Liver (tissue), 9 donors: ENCODE measurements around the gene PDE4B. TPM values are rescaled to one million over a fixed set of nuclear protein-coding genes. Genes with fewer than 3 reads are reported as not detected.
"Not testable (repeated sequence)": the region's sequence is repeated elsewhere in the genome, so short reads cannot be mapped to it uniquely, and the experiment has no call there.

ENCODE experiments used
- DNase-seq: peaks from one replicate; pipeline ENCODE4 v3.0.0-alpha.2; 2017; ENCODE audit warnings: low spot score
- H3K27ac ChIP-seq, 2 donors: one replicate each; pipeline ENCODE4 v1.7.0; 2013; ENCODE audit warnings: inconsistent platforms in 2 of 2, low read length in 2 of 2, control low read depth in 1 of 2, low read depth in 1 of 2, mild to moderate bottlenecking in 1 of 2
- H3K27me3 ChIP-seq, 4 donors: one replicate each; pipeline versions ENCODE4 v1.6.1 to v1.7.0; 2013; ENCODE audit warnings: low read length in 3 of 4, inconsistent platforms in 1 of 4, mild to moderate bottlenecking in 1 of 4, moderate library complexity in 1 of 4; ENCODE audit not compliant: control insufficient read depth in 4 of 4, insufficient read depth in 4 of 4
- H3K36me3 ChIP-seq, 4 donors: one replicate each; pipeline versions ENCODE4 v1.6.1 to v1.7.0; 2013; ENCODE audit warnings: low read length in 3 of 4, mild to moderate bottlenecking in 3 of 4, low read depth in 1 of 4, moderate library complexity in 1 of 4; ENCODE audit not compliant: control insufficient read depth in 4 of 4, insufficient read depth in 3 of 4
- H3K4me1 ChIP-seq, 4 donors: one replicate each; pipeline versions ENCODE4 v1.6.1 to v1.7.0; 2013; ENCODE audit warnings: low read length in 3 of 4, mild to moderate bottlenecking in 3 of 4, moderate library complexity in 1 of 4; ENCODE audit not compliant: control insufficient read depth in 4 of 4, insufficient read depth in 4 of 4
- H3K4me3 ChIP-seq, 3 donors: one replicate each; pipeline versions ENCODE4 v1.6.1 to v1.7.0; 2013; ENCODE audit warnings: low read length in 3 of 3, control low read depth in 1 of 3, low read depth in 1 of 3, mild to moderate bottlenecking in 1 of 3
- H3K9ac ChIP-seq, 2 donors: one replicate each; pipeline ENCODE4 v1.7.0; 2013; ENCODE audit warnings: low read length in 2 of 2, mild to moderate bottlenecking in 2 of 2, moderate library complexity in 2 of 2, control low read depth in 1 of 2, low read depth in 1 of 2
- H3K9me3 ChIP-seq, 4 donors: one replicate each; pipeline versions ENCODE4 v1.6.1 to v1.7.0; 2013; ENCODE audit warnings: low read length in 3 of 4; ENCODE audit not compliant: control insufficient read depth in 4 of 4
- ATF3 ChIP-seq: IDR thresholded peaks from 2 replicates; pipeline ENCODE4 v1.6.1; 2016; ENCODE audit warnings: antibody characterized with exemption
- CTCF ChIP-seq: fragments of 150-350 bp; IDR thresholded peaks from 2 replicates; pipeline ENCODE4 v1.5.1; 2017; ENCODE audit warnings: improper control_type of control experiment, low read depth, low read length; ENCODE audit not compliant: missing input control
- EGR1 ChIP-seq, 2 donors: IDR thresholded peaks; 2 replicates each; pipeline ENCODE4 v1.6.1; 2016 to 2018; ENCODE audit warnings: antibody characterized with exemption in 2 of 2, low read depth in 2 of 2
- FOXA1 ChIP-seq: IDR thresholded peaks from 2 replicates; pipeline ENCODE4 v1.6.1; 2016; ENCODE audit warnings: antibody characterized with exemption
- FOXA2 ChIP-seq: IDR thresholded peaks from 2 replicates; pipeline ENCODE4 v1.6.1; 2016; ENCODE audit warnings: antibody characterized with exemption
- GABPA ChIP-seq, 2 donors: IDR thresholded peaks in 1 of 2; conservative IDR thresholded peaks in 1 of 2; 2 replicates each; pipeline ENCODE4 v1.6.1; 2016; ENCODE audit warnings: antibody characterized with exemption in 2 of 2, mild to moderate bottlenecking in 1 of 2, moderate library complexity in 1 of 2
- HNF4A ChIP-seq, 2 donors: conservative IDR thresholded peaks; 2 replicates each; pipeline ENCODE4 v1.6.1; 2016; ENCODE audit warnings: antibody characterized with exemption in 2 of 2, mild to moderate bottlenecking in 2 of 2
- HNF4G ChIP-seq: IDR thresholded peaks from 2 replicates; pipeline ENCODE4 v1.6.1; 2016; ENCODE audit warnings: antibody characterized with exemption
- JUND ChIP-seq, 2 donors: IDR thresholded peaks; 2 replicates each; pipeline ENCODE4 v1.6.1; 2016; ENCODE audit warnings: antibody characterized with exemption in 2 of 2
- MAX ChIP-seq: IDR thresholded peaks from 2 replicates; pipeline ENCODE4 v1.6.1; 2016; ENCODE audit warnings: antibody characterized with exemption
- NR2F2 ChIP-seq: IDR thresholded peaks from 2 replicates; pipeline ENCODE4 v1.6.1; 2016; ENCODE audit warnings: antibody characterized with exemption
- RAD21 ChIP-seq, 2 donors: IDR thresholded peaks; 2 replicates each; pipeline ENCODE4 v1.6.1; 2016; ENCODE audit warnings: antibody characterized with exemption in 2 of 2, mild to moderate bottlenecking in 2 of 2
- RXRA ChIP-seq, 2 donors: IDR thresholded peaks; 2 replicates each; pipeline ENCODE4 v1.6.1; 2017 to 2018; ENCODE audit warnings: antibody characterized with exemption in 2 of 2, mild to moderate bottlenecking in 1 of 2
- SP1 ChIP-seq: IDR thresholded peaks from 2 replicates; pipeline ENCODE4 v1.6.1; 2018; ENCODE audit warnings: antibody characterized with exemption, mild to moderate bottlenecking
- TAF1 ChIP-seq: conservative IDR thresholded peaks from 2 replicates; pipeline ENCODE4 v1.6.1; 2016; ENCODE audit warnings: antibody characterized with exemption, mild to moderate bottlenecking
- YY1 ChIP-seq: IDR thresholded peaks from 2 replicates; pipeline ENCODE4 v1.6.1; 2016; ENCODE audit warnings: antibody characterized with exemption, mild to moderate bottlenecking
- ZBTB33 ChIP-seq: IDR thresholded peaks from 2 replicates; pipeline ENCODE4 v1.6.1; 2016; ENCODE audit warnings: antibody characterized with exemption
- WGBS: extraction: QIAGEN DNeasy Blood & Tissue Kit; methylation state at CpG from one replicate; pipeline ENCODE4 v1.1.7; 2013; 5-methylcytosine and 5-hydroxymethylcytosine counted together
- polyA plus RNA-seq, 2 donors: library from polyadenylated mRNA; stranded (reverse) in 1 of 2; unstranded in 1 of 2; fragments of 200-250 nt in 1 of 2; fragments of >200 nt in 1 of 2; fragmentation: Nextera tagmentation in 1 of 2; extraction: Ambion mirVana in 1 of 2; gene quantifications; one replicate each; pipeline versions ENCODE4 v1.2.1 to v1.2.3, GENCODE V29; 2013 to 2015
- total RNA-seq, 2 donors: library from RNA; depleted of rRNA; stranded (reverse); fragments of >200 nt; gene quantifications; one replicate each; pipeline ENCODE4 v1.2.3, GENCODE V29; 2014
- donor health status: healthy.
- donor health status: healthy.
- donor health status: healthy.
- donor health status: healthy.
- donor health status: healthy.

The PDE4B gene
- total and polyA plus RNA-seq, 4 donors = 1.9 to 3.9 (median 2.7) TPM

- TF ChIP-seq ZBTB33 (no peak), FOXA1 (no peak), GABPA (IDR thresholded peaks at IDR 0.05 in 1 of 2, conservative IDR thresholded peaks at IDR 0.05 in 1 of 2) (no peak)
Observed at GRCh38 chr1:65872301-65872700, 79.6 kb downstream of the PDE4B start (continued).

- DNase-seq, H3K27me3 ChIP-seq, H3K9me3 ChIP-seq, H3K4me1 ChIP-seq, H3K9ac ChIP-seq, H3K4me3 ChIP-seq, H3K36me3 ChIP-seq, H3K27ac ChIP-seq: not testable (repeated sequence)
- WGBS = 72% methylated on average over 3 of the region's 3 CpGs
Observed at GRCh38 chr1:65878342-65878741, 85.6 kb downstream of the PDE4B start.

GRCh38 chr1:65880611-65881010 lies 87.9 kb downstream of the PDE4B start:
- 64% methylated on average over 4 of the region's 4 CpGs for WGBS
- Histone ChIP-seq H3K4me3 (no peak overlapping the region), H3K9me3 (no peaks in the 10 kb centered on the region), H3K36me3 (no peaks in the 10 kb centered on the region), H3K27me3 (no peaks in the 10 kb centered on the region), H3K9ac (no peak overlapping the region), H3K27ac (no peak overlapping the region), H3K4me1 (no peaks in the 10 kb centered on the region)
- no peak for DNase-seq
- no peak for TF ChIP-seq JUND (IDR thresholded peaks at IDR 0.05)
- no peak for TF ChIP-seq GABPA (IDR thresholded peaks at IDR 0.05 in 1 of 2, conservative IDR thresholded peaks at IDR 0.05 in 1 of 2)

- Histone ChIP-seq H3K9ac (no peak overlapping the region), H3K27ac (no peak overlapping the region), H3K4me1 (no peaks in the 10 kb centered on the region), H3K27me3 (no peaks in the 10 kb centered on the region), H3K4me3 (no peak overlapping the region), H3K9me3 (no peaks in the 10 kb centered on the region), H3K36me3 (no peaks in the 10 kb centered on the region)
- no peak for DNase-seq
- 73% methylated on average over 2 of the region's 2 CpGs for WGBS
- TF ChIP-seq FOXA1 (no peak), GABPA (IDR thresholded peaks at IDR 0.05 in 1 of 2, conservative IDR thresholded peaks at IDR 0.05 in 1 of 2) (no peak), ZBTB33 (no peak), HNF4A (conservative IDR thresholded peaks at IDR 0.05) (no peak), MAX (no peak), NR2F2 (no peak), HNF4G (no peak), RAD21 (IDR thresholded peaks at IDR 0.05) (no peak), JUND (IDR thresholded peaks at IDR 0.05) (no peak), CTCF (no peak), TAF1 (no peak), ATF3 (no peak), FOXA2 (no peak), YY1 (no peak), EGR1 (IDR thresholded peaks at IDR 0.05; ENCODE audit: low read depth in 2 of 2) (no peak), SP1 (no peak), RXRA (IDR thresholded peaks at IDR 0.05) (no peak)
Observed at GRCh38 chr1:65881067-65881594, 88.4 kb downstream of the PDE4B start.
